B cell (primary cell): Measurements from ENCODE around the gene PTF1A. TPM values are rescaled to one million over a fixed set of nuclear protein-coding genes. Genes with fewer than 3 reads are reported as not detected.

Experiments
- ATAC-seq: fragments of 200-7000 bp; cut with Tn5 transposase; one replicate; pipeline ENCODE4 v1.10.0; 2021; ENCODE audit warnings: low read depth, mild to moderate bottlenecking, moderate number of reproducible peaks, moderate library complexity
- CTCF ChIA-PET: fragments of 350-600 bp; sonication (Branson Sonifier 250); formaldehyde crosslinking; loops from one replicate; lab custom pipeline; 2021; ENCODE audit warnings: antibody characterized with exemption, inconsistent platforms; lab: Charles Lee
- POLR2A ChIA-PET: fragments of 350-600 bp; sonication (Branson Sonifier 250); formaldehyde crosslinking; loops from one replicate; lab custom pipeline; 2021; ENCODE audit warnings: antibody characterized with exemption; lab: Charles Lee
- DNase-seq: peaks from one replicate; pipeline ENCODE4 v3.0.0; 2013
- H2AFZ ChIP-seq: 2 replicates; pipeline ENCODE4 v1.6.1; 2012; ENCODE audit warnings: mild to moderate bottlenecking, low read depth, low read length; ENCODE audit not compliant: insufficient read depth, poor library complexity, severe bottlenecking
- H3K27ac ChIP-seq, 2 donors: 1 replicate in 1 of 2; 2 replicates in 1 of 2; pipeline ENCODE4 v1.5.1; 2012 to 2013; ENCODE audit warnings: low read length in 2 of 2, mild to moderate bottlenecking in 2 of 2, moderate library complexity in 1 of 2
- H3K27me3 ChIP-seq, 4 experiments: fragments of 200-600 bp in 1 of 4; sonication (generic) in 1 of 4; replicated peaks in 1 of 4; 1 replicate in 2 of 4; 2 replicates in 2 of 4; pipeline versions ENCODE4 v1.6.1 to v1.7.0; 2013 to 2016; ENCODE audit warnings: low read length in 3 of 4, mild to moderate bottlenecking in 2 of 4, mixed read lengths in 1 of 4, moderate library complexity in 1 of 4; ENCODE audit not compliant: insufficient read depth in 4 of 4, control insufficient read depth in 3 of 4; ENCODE audit errors: control extremely low read depth in 1 of 4
- H3K36me3 ChIP-seq, 2 experiments: replicated peaks in 1 of 2; 1 replicate in 1 of 2; 2 replicates in 1 of 2; pipeline versions ENCODE4 v1.6.1 to v1.7.1; 2013; ENCODE audit warnings: low read length in 1 of 2; ENCODE audit not compliant: insufficient read depth in 2 of 2, control insufficient read depth in 1 of 2; ENCODE audit errors: control extremely low read depth in 1 of 2, extremely low read depth in 1 of 2
- H3K4me1 ChIP-seq, 2 donors: fragments of 200-600 bp in 1 of 2; sonication (generic) in 1 of 2; 1 replicate in 1 of 2; 2 replicates in 1 of 2; pipeline versions ENCODE4 v1.5.1 to v1.6.1; 2013 to 2017; ENCODE audit warnings: low read length in 2 of 2; ENCODE audit not compliant: control insufficient read depth in 2 of 2, insufficient read depth in 2 of 2
- H3K4me2 ChIP-seq: replicated peaks from 2 replicates; pipeline ENCODE3; 2012; ENCODE audit warnings: mild to moderate bottlenecking, low read depth, low read length; ENCODE audit not compliant: poor library complexity, severe bottlenecking
- H3K4me3 ChIP-seq, 5 experiments: fragments of 200-600 bp in 1 of 5; sonication (generic) in 1 of 5; 1 replicate in 3 of 5; 2 replicates in 2 of 5; pipeline versions ENCODE4 v1.5.1 to v1.7.0; 2011 to 2016; ENCODE audit warnings: low read length in 4 of 5, mild to moderate bottlenecking in 4 of 5, low read depth in 2 of 5, control low read depth in 1 of 5, moderate library complexity in 1 of 5; ENCODE audit not compliant: insufficient read depth in 1 of 5; ENCODE audit errors: control extremely low read depth in 1 of 5, extremely low read depth in 1 of 5
- H3K79me2 ChIP-seq: fragments of 200-600 bp; sonication (generic); one replicate; pipeline ENCODE4 v1.6.0; 2016; ENCODE audit warnings: low read length; ENCODE audit not compliant: control insufficient read depth, insufficient read depth
- H3K9ac ChIP-seq: fragments of 200-600 bp; sonication (generic); 2 replicates; pipeline ENCODE4 v1.6.1; 2017; ENCODE audit warnings: mild to moderate bottlenecking, low read length, moderate library complexity
- H3K9me3 ChIP-seq, 3 donors: one replicate each; pipeline versions ENCODE4 v1.6.1 to v1.7.1; 2013; ENCODE audit warnings: low read length in 2 of 3; ENCODE audit not compliant: control insufficient read depth in 2 of 3, insufficient read depth in 1 of 3; ENCODE audit errors: control extremely low read depth in 1 of 3
- H4K20me1 ChIP-seq: 2 replicates; pipeline ENCODE4 v1.6.0; 2012; ENCODE audit warnings: mild to moderate bottlenecking, low read length; ENCODE audit not compliant: insufficient read depth, control insufficient read depth, poor library complexity, severe bottlenecking
- H3K27ac Mint-ChIP-seq: one replicate; pipeline ENCODE4 v1.8.0; 2021; ENCODE audit warnings: mixed read lengths
- H3K27me3 Mint-ChIP-seq: one replicate; pipeline ENCODE4 v1.8.0; 2021; ENCODE audit warnings: mixed read lengths
- H3K4me1 Mint-ChIP-seq: one replicate; pipeline ENCODE4 v1.8.0; 2021; ENCODE audit warnings: mixed read lengths
- H3K4me3 Mint-ChIP-seq: one replicate; pipeline ENCODE4 v1.8.0; 2021; ENCODE audit warnings: mixed read lengths
- H3K9me3 Mint-ChIP-seq: one replicate; pipeline ENCODE4 v1.8.0; 2022; ENCODE audit warnings: mixed read lengths; ENCODE audit not compliant: insufficient read depth
- EZH2 ChIP-seq: IDR thresholded peaks from 2 replicates; pipeline ENCODE4 v1.6.1; 2012; ENCODE audit warnings: borderline replicate concordance, low read depth, mild to moderate bottlenecking, moderate library complexity, low read length; ENCODE audit not compliant: insufficient read depth, poor library complexity, severe bottlenecking
- WGBS: methylation state at CpG from one replicate; pipeline ENCODE4 v1.1.5; 2013; ENCODE audit warnings: missing lambda C conversion rate; ENCODE audit not compliant: insufficient coverage; 5-methylcytosine and 5-hydroxymethylcytosine counted together
- intact Hi-C: fragments of 100-400 bp; cut with micrococcal nuclease; formaldehyde crosslinking; loops from one replicate; pipeline ENCODE4 v1.10.0; 2022
- polyA plus RNA-seq: library from polyadenylated mRNA; depleted of rRNA; stranded (reverse); fragments of >200 nt; gene quantifications from 2 replicates; pipeline ENCODE4 v1.2.3, GENCODE V29; 2012
- total RNA-seq, 2 donors: library from RNA; stranded (reverse); fragments of 120-200 nt in 1 of 2; gene quantifications; 1 replicate in 1 of 2; 2 replicates in 1 of 2; pipeline versions ENCODE4 v1.2.3 to v1.2.4, GENCODE V29; 2013 to 2022
- TF ChIP-seq, protein P1 (sequence below): fragments of 200-600 bp; IDR thresholded peaks from one replicate; pipeline ENCODE4 v1.8.0; 2022; ENCODE audit warnings: antibody characterized with exemption, mild to moderate bottlenecking

Gene PTF1A
- total and polyA plus RNA-seq, 2 donors (not counting 1 experiment from before 2014, with no cell fraction given), result not detected

DNA sequence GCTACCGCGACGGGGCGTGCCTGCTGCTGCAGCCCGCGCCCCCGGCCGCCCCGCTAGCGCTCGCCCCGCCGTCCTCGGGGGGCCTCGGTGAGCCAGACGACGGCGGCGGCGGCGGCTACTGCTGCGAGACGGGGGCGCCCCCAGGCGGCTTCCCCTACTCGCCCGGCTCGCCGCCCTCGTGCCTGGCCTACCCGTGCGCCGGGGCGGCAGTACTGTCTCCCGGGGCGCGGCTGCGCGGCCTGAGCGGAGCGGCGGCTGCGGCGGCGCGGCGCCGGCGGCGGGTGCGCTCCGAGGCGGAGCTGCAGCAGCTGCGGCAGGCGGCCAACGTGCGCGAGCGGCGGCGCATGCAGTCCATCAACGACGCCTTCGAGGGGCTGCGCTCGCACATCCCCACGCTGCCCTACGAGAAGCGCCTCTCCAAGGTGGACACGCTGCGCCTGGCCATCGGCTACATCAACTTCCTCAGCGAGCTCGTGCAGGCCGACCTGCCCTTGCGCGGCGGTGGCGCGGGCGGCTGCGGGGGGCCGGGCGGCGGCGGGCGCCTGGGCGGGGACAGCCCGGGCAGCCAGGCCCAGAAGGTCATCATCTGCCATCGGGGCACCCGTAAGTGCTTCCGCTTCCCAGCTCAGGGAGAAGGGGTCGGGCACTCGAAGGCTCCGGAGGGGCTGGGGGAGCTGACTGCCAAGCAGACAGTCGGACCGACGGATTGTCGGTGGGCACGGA lies 761 bp downstream of the PTF1A start:
- Histone ChIP-seq H3K4me3 (no peak overlapping the region), H3K36me3 (no peaks in the 10 kb centered on the region), H3K9me3 (no peaks in the 10 kb centered on the region), H2AFZ (no peak overlapping the region), H3K79me2 (no peaks in the 10 kb centered on the region), H3K4me1 (no peaks in the 10 kb centered on the region), H3K27me3 (peaks cover 0 to 60% (median 26%) of the 10 kb centered on the region in 4 experiments), H3K4me2 (no peak overlapping the region), H3K27ac (no peak overlapping the region), H4K20me1 (no peaks in the 10 kb centered on the region), H3K9ac (no peak overlapping the region)
- H3K9me3 Mint-ChIP-seq, result no peaks in the 10 kb centered on the region
- no peak for ATAC-seq
- peaks cover 61% of the 10 kb centered on the region for H3K27me3 Mint-ChIP-seq
- H3K4me3 Mint-ChIP-seq, result no peak overlapping the region
- no peak for DNase-seq
- ChIA-PET CTCF (interaction anchor here (0.6 kb wide), 1 partner anchor 35 kb away, joined by 3 read pairs; no protein-coding TSS in a partner anchor), POLR2A (no interaction called here)
- no peak for TF ChIP-seq EZH2
- intact Hi-C loops, result no loop called here
- no peak overlapping the region for H3K27ac Mint-ChIP-seq
- peaks cover 1% of the 10 kb centered on the region for H3K4me1 Mint-ChIP-seq
- 8% methylated on average over 100 of the region's 100 CpGs for WGBS

DNA sequence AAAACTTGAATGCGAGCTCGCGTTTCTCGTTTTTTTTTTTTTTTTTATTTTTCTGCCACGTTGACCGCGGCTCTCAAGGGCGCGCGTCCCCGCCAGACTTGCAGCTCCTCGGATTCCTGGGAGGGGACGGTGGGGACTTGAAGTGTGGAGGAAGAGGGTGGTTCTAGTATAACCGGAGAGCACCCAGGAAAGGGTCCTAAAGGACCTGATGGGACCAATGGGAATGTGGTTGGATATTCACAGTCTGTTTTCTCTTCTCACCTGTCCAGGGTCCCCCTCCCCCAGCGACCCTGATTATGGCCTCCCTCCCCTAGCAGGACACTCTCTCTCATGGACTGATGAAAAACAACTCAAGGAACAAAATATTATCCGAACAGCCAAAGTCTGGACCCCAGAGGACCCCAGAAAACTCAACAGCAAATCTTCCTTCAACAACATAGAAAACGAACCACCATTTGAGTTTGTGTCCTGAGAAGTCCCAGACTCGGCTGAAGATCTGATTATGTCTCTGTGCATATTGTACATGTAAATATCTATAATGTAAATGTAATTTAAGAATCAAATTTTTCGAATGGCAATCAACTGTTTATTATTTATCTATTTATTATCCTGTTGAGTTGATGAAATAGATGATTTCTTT lies 1.4 kb downstream of the PTF1A start:
- Mint-ChIP-seq H3K4me1 (peaks cover 1% of the 10 kb centered on the region), H3K9me3 (no peaks in the 10 kb centered on the region), H3K27ac (no peak overlapping the region), H3K4me3 (no peak overlapping the region), H3K27me3 (peaks cover 63% of the 10 kb centered on the region)
- H3K27me3 ChIP-seq, result peaks cover 0 to 63% (median 25%) of the 10 kb centered on the region in 4 experiments
- no peaks in the 10 kb centered on the region for H4K20me1 ChIP-seq
- ChIA-PET CTCF (interaction anchor here (0.6 kb wide), 1 partner anchor 35 kb away, joined by 3 read pairs; no protein-coding TSS in a partner anchor), POLR2A (no interaction called here)
- DNase-seq (no peak), ATAC-seq (no peak)
- H3K27ac ChIP-seq, result no peak overlapping the region
- TF ChIP-seq, protein P1, sequence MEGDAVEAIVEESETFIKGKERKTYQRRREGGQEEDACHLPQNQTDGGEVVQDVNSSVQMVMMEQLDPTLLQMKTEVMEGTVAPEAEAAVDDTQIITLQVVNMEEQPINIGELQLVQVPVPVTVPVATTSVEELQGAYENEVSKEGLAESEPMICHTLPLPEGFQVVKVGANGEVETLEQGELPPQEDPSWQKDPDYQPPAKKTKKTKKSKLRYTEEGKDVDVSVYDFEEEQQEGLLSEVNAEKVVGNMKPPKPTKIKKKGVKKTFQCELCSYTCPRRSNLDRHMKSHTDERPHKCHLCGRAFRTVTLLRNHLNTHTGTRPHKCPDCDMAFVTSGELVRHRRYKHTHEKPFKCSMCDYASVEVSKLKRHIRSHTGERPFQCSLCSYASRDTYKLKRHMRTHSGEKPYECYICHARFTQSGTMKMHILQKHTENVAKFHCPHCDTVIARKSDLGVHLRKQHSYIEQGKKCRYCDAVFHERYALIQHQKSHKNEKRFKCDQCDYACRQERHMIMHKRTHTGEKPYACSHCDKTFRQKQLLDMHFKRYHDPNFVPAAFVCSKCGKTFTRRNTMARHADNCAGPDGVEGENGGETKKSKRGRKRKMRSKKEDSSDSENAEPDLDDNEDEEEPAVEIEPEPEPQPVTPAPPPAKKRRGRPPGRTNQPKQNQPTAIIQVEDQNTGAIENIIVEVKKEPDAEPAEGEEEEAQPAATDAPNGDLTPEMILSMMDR, result no peak
- H3K79me2 ChIP-seq, result no peaks in the 10 kb centered on the region
- H3K4me3 ChIP-seq, result no peak overlapping the region
- no peak overlapping the region for H3K4me2 ChIP-seq
- WGBS, result 19% methylated on average over 6 of the region's 19 CpGs
- intact Hi-C loops, result no loop called here
- no peaks in the 10 kb centered on the region for H3K9me3 ChIP-seq
- H3K9ac ChIP-seq, result no peak overlapping the region
- H2AFZ ChIP-seq, result no peak overlapping the region
- no peaks in the 10 kb centered on the region for H3K36me3 ChIP-seq
- H3K4me1 ChIP-seq, result no peaks in the 10 kb centered on the region
